IPS-NIHi7 (cell line): ENCODE results near the gene HTR6.

Experiments
- DNase-seq: peaks from one replicate; pipeline ENCODE4 v3.0.0; 2012; ENCODE audit warnings: mixed read lengths; ENCODE audit errors: extremely low spot score

The HTR6 gene

DNA sequence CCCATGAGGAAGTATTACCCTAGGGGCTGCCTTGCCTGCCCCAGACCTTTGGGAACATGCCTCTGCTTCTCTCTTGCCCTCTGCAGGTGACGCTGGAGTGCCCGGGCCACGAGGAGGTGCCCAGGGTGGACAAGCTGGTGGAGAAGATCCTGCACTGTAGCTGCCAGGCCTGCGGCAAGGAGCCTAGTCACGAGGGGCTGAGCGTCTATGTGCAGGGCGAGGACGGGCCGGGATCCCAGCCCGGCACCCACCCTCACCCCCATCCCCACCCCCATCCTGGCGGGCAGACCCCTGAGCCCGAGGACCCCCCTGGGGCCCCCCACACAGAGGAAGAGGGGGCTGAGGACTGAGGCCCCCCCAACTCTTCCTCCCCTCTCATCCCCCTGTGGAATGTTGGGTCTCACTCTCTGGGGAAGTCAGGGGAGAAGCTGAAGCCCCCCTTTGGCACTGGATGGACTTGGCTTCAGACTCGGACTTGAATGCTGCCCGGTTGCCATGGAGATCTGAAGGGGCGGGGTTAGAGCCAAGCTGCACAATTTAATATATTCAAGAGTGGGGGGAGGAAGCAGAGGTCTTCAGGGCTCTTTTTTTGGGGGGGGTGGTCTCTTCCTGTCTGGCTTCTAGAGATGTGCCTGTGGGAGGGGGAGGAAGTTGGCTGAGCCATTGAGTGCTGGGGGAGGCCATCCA lies 7.8 kb upstream of the HTR6 start:
- DNase-seq = no peak

DNA sequence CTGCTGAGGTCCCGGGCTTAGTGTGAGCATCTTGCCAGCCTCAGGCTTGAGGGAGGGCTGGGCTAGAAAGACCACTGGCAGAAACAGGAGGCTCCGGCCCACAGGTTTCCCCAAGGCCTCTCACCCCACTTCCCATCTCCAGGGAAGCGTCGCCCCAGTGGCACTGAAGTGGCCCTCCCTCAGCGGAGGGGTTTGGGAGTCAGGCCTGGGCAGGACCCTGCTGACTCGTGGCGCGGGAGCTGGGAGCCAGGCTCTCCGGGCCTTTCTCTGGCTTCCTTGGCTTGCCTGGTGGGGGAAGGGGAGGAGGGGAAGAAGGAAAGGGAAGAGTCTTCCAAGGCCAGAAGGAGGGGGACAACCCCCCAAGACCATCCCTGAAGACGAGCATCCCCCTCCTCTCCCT lies 7.2 kb upstream of the HTR6 start:
- DNase-seq = no peak

DNA sequence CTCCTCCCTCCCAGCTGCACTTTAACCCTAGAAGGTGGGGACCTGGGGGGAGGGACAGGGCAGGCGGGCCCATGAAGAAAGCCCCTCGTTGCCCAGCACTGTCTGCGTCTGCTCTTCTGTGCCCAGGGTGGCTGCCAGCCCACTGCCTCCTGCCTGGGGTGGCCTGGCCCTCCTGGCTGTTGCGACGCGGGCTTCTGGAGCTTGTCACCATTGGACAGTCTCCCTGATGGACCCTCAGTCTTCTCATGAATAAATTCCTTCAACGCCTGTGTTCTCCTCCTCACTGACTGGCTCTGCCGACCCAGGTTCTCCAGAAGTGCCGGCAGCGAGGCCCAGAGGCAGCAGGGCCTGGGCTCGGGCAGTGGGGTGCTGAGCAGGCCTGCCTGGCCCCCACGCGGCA lies 6.5 kb upstream of the HTR6 start:
- DNase-seq = no peak

DNA sequence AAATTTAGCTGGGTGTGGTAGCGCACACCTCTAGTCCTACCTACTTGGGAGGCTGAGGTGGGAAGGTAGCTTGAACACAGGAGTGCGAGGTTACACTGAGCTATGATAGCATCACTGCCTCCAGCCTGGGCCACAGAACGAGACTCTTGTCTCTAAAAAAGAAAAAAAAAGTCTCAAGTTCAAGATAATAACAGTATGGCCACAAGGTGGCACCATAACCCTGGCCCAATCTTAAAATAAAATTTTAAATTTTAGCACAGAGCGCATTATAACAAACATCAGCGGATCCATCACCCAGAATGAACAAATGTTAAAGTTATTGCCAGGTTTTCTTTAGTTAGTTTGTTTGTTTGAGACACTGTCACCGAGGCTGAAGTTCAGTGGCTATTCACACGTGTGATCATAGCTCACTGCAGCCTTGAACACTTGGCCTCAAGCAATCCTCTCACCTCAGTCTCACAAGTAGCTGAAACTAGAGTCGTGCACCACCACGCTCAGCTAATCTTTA lies 2.9 kb upstream of the HTR6 start:
- no peak for DNase-seq

DNA sequence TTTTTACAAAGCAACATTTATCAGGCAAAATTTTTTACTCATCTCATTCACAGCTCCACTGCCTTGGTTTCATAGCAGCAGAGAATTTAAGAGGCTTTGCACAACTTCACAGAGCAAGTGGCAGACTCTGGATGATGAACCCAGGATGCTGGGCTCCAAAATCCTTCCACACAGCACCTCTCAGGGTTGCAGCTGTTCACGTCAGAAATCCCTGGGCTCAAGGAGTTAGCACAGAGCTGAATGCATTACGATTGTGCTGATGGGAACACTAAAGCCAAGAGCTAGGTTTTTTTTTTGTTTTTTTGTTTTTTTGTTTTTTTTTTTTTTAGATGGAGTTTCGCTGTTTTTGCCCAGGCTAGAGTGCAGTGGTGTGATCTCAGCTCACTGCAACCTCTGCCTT lies 2.4 kb upstream of the HTR6 start:
- DNase-seq = no peak

DNA sequence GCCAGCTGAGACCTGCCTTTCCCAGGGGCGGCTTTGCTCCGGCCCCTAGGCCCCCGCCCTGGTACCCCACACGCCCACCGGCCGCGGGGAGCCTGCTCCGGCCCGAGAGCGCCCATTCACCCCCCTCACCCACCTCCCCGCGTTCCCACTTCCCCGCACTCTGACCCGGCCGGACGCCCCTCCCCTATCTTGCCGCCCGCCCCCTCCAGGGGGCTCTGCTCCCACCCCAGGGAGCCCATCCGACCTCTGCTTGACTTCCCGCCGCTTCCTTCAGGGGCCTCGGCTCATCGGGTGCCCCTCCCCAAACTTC lies 466 bp downstream of the HTR6 start:
- no peak for DNase-seq

DNA sequence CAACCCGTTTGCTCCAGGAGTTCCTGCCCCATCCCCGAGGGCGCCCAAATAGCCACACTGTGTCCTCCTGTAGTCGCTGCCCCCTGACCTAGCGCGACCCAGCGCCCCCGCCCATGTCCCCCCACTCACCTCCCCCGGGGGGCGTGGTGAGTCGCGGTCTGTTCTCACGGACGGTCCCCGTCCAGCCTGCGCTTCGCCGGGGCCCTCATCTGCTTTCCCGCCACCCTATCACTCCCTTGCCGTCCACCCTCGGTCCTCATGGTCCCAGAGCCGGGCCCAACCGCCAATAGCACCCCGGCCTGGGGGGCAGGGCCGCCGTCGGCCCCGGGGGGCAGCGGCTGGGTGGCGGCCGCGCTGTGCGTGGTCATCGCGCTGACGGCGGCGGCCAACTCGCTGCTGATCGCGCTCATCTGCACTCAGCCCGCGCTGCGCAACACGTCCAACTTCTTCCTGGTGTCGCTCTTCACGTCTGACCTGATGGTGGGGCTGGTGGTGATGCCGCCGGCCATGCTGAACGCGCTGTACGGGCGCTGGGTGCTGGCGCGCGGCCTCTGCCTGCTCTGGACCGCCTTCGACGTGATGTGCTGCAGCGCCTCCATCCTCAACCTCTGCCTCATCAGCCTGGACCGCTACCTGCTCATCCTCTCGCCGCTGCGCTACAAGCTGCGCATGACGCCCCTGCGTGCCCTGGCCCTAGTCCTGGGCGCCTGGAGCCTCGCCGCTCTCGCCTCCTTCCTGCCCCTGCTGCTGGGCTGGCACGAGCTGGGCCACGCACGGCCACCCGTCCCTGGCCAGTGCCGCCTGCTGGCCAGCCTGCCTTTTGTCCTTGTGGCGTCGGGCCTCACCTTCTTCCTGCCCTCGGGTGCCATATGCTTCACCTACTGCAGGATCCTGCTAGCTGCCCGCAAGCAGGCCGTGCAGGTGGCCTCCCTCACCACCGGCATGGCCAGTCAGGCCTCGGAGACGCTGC lies 1.1 kb downstream of the HTR6 start:
- DNase-seq = no peak

DNA sequence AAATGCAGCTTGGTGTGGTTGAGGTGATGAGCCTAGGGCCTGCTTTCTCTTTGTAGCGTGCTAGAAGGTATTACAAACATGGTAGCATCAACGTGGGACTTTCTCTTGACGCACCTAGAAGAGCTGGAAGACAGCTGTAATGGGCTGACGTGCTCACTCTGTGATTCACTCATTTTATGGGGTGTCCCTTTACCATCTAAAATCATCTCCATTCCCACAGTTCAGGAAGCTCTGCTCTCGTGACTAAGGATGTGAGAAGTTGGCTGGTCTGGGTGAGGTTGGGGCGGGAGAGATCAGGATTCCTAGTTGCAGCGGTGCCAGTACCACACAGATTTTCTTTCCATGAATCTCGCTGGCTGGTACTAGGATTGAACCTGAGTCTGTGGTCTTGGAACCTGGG lies 4.2 kb downstream of the HTR6 start:
- DNase-seq = no peak

DNA sequence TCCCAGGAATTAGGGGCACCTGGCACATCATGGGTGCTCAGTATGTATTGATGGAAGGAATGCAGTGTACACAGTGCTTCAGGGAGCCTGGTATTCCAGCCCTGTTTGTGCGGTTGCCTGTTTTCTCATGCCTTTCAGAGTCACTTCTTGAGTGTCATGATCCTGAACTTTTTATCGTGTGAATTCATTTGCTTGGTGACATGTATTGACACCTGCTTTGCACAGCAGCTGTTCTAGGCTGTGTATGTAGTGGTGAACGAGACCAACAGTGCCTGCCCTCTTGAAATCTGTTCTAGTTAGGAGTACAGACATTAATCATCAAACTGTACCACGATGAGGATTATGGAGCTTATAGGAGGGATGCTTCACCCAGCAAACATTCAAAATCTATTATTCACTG lies 6.1 kb downstream of the HTR6 start:
- no peak for DNase-seq

DNA sequence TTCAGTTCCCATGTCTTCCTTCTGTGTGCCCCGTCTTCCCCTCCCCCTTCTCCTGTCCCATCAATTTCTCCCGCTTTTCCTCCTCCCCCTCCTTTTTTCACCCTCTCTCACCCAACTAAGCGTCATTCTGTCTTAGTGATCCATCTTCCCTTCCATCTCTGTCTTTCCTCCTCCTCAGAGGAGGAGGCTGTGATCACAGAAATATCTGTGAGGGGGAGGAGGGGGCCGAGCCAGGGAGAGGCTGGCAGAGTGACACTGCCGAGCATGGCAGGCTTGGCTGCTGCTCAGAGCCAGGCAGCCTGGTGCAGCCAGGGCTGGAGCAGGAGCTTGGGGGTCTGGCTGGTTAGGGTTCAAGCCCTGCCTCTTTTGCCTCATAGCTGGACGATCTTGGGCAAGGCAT lies 7.6 kb downstream of the HTR6 start:
- no peak for DNase-seq

DNA sequence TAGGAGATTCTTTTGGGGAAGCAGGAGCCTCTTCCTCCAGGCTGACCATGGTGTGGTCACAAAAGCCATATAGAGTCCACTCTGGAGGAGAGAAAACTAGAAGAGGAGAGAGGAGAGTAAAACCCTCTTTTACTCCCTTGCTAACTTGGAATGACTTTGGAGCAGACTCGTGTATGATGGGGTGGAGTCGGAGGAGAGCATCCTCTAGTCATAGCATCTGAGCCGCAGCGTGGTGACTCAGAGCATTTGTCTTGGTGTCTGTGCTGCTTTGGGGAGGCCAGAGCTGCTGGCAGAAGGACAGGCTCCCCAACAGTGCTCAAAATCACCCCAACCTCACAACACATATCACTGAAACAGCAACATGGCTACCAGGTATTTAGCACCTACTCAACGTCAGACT lies 11.1 kb downstream of the HTR6 start:
- no peak for DNase-seq

DNA sequence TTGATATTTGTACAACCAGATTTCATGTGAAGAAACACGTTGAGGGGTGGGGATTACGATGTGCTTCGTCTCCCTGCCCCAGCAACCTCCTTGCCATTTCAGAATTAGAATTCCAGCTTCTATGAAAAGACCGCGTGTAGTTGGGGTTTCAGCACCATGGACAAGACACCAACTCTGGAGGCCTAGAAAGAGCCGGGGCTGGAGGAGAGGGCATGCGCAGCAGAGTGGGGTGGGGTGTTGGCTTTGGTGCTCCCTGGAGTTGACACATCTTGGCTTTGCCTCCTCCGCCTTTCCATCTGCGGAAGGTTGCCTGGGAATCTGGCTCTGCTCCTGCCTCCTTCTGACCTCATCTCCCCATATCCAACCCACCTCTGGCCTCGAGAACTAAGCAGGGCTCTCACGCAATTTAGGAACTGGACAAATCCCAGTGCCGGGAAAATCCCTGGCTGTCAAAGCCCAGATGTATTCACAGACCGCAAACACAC lies 11.8 kb downstream of the HTR6 start:
- peak; percentile 98 for DNase-seq

DNA sequence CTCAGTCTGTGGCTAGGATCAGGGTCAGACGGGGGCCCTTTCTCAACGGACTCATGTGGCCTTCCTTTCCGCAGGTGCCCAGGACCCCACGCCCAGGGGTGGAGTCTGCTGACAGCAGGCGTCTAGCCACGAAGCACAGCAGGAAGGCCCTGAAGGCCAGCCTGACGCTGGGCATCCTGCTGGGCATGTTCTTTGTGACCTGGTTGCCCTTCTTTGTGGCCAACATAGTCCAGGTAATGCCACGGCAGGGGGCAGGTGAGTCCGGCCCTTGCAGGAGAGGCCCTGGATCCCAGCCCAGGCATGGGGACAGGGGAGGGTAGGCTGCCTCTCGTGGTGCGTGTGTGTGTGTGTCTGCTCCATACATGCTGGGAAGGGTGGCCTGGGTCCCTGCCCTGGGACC lies 13.8 kb downstream of the HTR6 start:
- no peak for DNase-seq

DNA sequence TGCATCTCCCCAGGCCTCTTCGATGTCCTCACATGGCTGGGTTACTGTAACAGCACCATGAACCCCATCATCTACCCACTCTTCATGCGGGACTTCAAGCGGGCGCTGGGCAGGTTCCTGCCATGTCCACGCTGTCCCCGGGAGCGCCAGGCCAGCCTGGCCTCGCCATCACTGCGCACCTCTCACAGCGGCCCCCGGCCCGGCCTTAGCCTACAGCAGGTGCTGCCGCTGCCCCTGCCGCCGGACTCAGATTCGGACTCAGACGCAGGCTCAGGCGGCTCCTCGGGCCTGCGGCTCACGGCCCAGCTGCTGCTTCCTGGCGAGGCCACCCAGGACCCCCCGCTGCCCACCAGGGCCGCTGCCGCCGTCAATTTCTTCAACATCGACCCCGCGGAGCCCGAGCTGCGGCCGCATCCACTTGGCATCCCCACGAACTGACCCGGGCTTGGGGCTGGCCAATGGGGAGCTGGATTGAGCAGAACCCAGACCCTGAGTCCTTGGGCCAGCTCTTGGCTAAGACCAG lies 14.3 kb downstream of the HTR6 start:
- DNase-seq = no peak

DNA sequence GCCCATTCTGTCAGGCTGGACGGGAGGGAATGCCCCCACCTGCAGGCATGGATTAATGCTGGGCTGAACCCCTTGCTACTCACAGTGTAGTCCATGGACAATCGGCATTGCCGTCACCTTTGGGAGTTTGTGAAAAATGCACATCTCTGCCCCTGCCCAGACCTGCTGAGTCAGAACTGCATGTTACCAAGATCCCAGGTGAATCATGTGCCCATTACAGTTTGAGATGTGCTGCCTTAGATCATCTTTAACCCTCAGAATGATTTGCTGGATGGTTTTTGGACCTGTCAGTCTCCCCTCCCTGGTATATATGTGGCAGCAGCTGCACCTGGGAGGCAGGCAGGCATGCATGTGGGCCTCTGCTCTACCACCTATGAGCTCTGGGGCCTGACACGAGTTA lies 15.0 kb downstream of the HTR6 start:
- DNase-seq = no peak

DNA sequence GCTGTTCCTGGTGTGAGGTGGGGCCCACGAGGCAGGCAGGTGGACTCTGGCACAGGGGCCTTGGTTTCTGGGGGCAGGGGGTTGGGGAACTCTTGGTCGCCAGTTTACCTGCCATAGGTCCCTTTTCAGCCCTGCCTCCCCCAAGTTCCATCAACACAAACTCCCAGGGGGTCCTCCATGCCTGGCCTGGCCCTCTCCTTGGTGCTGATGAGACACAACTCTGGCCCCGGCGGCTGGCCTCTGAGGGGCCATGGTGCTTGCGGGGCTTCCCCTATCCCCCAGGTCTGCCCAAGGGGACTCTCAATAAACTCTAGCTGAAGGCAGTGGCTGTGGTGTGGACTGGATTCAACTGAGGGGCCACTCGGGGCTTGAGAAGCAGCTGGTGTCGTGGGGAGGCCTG lies 16.0 kb downstream of the HTR6 start:
- peak; percentile 50 for DNase-seq

DNA sequence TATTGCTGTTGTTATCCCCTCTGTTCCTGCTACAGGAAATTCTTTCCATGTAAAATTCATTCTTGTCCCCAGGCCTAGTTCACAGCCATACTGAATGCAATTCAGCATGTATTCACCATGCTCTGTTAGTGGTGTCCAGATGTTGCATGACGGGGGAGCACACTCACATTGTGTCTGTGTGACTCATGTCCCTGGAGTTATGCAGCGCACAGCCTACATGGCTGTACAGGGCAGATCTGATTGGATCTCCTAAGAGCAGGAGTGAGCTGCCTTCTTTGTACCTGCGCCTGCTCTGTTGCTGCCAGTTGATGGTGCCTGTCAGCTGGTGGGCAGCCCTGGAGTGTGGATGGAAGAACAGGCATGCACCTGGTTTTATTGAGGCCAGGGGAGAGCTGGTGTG lies 17.6 kb downstream of the HTR6 start:
- DNase-seq = no peak

DNA sequence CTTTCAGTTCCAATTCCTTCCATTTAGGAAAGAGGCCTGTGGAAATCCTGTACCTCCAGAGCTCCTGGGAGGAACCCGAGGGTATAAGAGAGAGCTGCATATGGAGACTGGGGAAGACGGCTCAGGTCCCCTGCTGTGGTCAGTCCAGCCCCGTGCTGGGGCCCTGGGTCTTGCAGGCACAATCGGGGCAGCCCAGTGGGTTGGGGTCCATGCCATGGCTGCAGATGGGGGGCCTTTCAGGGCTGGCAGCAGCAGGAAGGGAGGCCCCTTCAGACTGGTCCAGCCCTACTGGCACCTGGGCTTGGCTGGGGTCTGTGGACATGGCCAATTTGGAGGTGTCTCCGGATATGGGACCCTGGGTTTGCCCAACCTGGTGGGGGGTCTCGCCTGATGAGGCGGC lies 18.2 kb downstream of the HTR6 start:
- DNase-seq = no peak

DNA sequence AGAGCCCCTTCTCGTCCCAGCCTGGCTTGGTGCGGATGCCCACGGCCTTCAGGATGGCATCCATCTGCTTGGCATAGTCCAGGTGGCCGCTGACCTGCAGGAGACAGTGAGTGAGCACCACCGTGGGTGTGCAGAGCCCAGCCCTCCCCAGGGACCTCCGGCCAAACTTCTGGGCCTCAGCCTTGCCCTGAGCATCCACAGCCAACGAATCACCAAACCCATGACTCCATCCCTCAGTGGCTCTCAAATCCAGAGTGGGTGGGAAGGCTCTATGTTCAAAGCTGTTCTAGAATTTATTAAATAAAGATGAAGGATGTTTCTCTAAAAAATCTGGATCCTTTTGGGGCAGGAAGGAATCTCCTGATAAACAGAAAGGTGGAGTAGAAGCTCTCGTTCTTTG lies 18.7 kb downstream of the HTR6 start:
- no peak for DNase-seq

DNA sequence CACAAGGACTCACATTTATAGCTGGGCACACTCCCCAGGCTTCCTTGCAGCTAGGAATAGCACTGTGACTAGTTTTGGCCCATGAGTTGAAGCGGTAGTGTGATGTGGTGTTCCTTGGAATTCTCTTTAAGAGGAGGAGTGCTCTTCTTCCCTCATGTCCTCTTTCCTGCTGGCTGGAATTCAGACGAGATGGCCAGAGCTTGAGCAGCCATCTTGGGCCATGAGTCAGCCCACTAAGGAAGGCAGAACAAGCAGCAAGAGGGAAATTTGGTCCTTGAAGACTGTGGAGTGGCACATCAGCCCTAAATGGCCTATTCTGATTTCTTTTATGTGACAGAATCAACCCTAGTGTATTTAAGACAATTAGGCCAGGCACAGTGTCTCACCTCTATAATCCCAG lies 20.0 kb downstream of the HTR6 start:
- no peak for DNase-seq

DNA sequence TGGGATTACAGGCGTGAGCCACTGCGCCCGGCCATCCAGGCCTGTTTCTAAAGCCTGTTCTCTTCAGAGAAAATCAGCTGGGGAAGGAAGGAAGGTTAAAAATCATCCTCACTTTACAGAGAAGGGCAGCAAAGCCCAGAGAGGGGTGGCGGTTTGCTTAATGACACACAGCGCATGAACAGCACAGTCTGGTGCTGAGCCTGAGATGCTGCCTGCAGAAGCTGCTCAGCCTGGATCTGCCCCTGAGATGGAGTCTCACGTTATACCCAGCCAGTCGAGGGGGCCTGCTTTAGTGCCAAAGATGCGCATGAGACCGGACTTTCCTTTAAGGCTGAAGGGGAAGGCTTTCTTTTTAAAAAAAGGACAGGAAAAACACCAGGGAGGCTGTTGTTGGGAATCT lies 21.3 kb downstream of the HTR6 start:
- DNase-seq = no peak

DNA sequence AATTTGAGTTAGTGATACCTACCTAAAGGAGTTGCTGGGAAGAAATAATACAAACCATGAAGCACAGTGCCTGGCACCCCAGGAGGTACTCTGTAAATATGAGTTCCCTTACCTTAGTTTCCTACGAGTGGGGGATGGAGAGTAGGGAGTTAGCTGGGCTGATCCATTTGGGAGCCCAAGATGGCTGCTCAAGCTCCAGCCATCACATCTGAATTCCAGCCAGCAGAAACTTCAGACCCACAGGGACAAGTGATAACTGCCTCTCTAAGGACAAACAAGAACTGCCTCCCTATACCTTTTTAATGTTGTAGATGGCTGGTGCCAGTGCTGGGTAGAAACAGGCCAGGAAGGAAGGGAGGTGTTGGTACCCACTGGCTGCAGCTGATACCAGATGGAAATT lies 22.7 kb downstream of the HTR6 start:
- DNase-seq = no peak
